HPDE6-E6E7 (cell line): ENCODE measurements around the gene RDM1.
A peak's percentile ranks its signal among the peaks of the same experiment; 100 is the strongest.
"Not testable (repeated sequence)": the region's sequence is repeated elsewhere in the genome, so short reads cannot be mapped to it uniquely, and the experiment has no call there.

Experiments
- DNase-seq: peaks from one replicate; pipeline ENCODE4 v3.0.0; 2011; ENCODE audit warnings: missing footprints; ENCODE audit errors: extremely low spot score

RDM1 gene

GRCh38 chr17:35898283-35899070 lies 32.1 kb downstream of the RDM1 start:
- no peak for DNase-seq

- not testable (repeated sequence) for DNase-seq
Measured at GRCh38 chr17:35897772-35898171, 32.8 kb downstream of the RDM1 start.

GRCh38 chr17:35895636-35896587 lies 34.7 kb downstream of the RDM1 start:
- DNase-seq = no peak

DNA sequence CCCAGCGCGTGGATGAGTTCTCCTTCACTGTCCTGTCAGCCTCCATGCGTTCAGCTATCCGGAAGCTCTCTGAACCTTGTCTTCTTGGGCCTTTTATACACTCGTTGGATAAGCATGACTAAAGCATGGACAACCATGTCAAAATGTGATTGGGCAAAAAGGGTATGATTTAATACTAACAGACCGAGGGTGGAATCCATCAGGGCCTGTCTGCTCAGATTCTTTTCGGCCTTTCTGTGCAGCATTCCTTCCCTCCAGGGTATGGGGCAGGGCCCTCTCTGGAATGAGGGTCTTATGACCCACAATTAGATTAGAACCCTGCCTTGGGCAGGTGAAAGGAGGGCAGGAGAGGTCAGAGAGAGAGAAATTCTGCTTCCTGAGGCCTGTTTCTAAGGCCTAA lies 36.4 kb downstream of the RDM1 start:
- DNase-seq = no peak

DNA sequence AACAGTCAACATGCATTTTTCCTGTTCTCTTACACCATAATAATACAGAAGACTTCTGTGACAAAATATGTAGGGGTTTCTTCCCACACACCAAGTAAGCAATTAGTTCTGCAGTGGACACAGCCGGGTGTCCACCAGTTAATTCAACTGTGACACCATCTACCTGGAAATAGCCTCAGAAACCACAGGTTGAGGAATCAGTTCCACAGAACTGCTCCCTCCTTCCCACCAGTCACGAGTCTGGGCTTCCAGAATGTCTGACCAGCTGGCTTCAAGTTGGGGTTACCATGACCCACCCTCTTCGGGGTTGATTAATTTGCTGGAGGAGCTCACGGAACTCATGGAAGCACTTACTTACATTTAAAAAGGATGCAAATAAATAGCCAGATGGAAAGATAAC lies 36.8 kb downstream of the RDM1 start:
- DNase-seq = no peak

DNA sequence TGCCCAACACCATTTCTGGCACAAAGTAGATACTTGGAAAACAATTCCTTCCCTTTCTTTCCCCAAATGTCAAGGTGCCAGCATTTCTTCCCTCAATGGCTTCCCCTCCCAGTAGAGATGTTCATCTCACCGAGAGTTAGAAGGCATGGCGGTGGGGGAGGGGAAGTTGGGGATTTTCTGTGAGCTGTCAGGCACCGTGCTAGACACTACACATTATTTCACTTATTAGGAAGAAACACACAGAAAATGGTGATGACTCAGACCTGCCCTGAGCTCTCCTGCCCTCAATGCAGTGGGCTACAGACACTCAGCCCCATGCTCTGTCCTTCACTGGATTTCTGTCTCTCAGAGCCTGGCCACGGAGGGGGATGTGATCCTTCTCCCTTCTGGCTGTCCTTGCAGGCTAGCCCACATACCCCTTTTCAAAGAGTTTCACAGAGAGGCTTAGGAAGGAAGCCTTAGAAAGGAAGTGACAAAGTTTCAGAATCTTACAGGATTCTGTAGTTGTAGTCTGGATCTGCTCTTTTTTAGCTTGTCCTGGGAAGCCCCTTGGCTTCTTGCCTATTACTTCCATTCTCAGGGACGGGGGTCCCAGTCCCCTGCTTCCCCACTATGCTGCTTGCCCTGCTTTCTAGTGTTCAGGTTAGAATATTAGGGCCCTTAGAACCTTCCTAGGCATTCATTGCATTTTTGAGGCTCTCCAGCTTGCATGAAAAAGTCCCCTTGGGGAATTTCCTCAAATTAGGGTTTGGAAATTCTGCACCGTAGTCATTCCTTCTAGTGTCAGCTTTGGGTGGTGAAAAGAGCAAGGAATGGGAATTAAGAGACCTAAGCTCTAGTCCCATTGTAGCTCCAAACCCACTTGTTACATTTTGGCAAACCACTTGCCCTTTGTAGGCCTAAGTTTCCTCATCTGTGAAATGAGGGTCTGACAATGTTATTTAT lies 38.2 kb downstream of the RDM1 start:
- no peak for DNase-seq

- no peak for DNase-seq
Measured at GRCh38 chr17:35891269-35891668, 39.3 kb downstream of the RDM1 start.

DNA sequence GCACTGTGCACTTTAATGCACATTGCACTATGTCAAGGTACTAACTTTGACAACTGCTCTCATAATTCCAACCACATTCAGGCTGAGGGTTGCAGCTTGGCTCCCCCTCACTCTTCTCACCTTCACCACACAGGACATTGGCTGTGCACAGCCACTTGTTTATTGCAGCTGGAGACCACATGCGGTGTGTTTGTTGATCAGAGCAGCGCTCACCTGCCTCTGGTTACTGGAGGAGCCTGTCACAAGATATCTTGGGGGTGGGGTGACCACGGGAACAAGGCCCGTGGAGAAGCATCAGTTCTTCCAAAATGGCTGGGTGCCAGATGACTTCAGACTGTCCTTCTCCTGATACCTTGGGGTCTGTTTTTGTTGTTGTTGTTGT lies 39.8 kb downstream of the RDM1 start:
- DNase-seq = no peak

- DNase-seq = no peak
Measured at GRCh38 chr17:35889818-35890773, 40.5 kb downstream of the RDM1 start.

DNA sequence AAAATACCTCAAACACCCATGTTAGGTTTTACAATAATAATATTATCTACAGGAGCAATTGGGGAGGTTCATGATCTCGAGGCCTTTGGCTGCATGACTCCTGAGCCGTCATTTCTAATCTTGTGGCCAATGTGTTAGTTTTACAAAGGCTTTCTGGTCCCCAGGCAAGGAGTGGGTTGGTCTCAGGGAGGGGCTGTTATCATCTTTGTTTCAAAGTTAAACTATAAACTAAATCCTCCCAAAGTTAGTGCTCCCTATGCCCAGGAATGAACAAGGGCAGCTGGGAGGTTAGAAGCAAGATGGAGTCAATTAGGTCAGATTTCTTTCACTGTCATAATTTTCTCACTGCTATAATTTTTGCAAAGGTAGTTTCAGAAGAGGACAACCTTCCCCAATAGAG lies 41.3 kb downstream of the RDM1 start:
- no peak for DNase-seq

DNA sequence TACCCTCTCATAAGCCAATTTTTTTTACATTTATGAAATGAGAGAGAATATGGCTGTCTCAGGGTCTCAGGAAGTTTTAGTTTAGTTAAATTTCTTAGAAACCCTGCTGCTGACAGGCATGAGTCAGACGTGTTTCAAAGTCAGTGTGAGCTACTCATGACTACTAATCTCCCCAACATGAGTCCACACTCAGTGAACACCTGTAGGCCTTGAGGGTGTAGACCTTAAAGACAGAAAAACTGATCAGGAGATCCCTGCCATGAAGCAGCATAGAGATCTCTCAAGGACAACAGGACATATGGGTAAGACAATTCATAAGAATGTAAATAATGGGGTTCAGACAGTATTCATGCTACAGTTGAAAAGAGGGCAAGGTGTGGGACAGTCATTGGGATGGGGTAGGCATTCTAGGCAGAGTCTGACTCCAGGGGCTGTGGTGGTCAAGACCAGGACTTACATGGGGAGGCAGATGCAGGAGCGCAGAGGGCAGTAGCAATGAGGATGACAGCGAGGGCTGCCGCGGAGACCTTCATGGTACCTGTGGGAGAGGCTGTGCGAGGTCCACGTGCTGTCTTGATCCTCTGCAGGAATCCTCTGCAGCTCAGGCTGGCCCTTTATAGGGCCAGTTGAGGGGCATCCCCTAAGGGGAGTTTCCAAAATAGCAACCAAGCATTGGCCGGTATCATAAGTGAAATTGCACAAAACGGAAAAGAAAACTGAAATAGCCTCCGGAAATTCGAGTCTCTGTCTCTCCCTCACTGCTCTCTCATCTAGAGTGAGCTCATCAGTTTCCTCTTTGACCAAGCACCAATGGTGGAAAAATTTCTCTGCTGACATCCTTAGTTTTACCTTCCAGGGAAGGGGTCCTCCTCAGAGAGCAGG lies 50.6 kb downstream of the RDM1 start, which contains the start of gene CCL5:
CCL5 (minus strand) TSS at position 588 of the 882 bp plus-strand sequence.
- DNase-seq = peak; percentile 25

- DNase-seq = no peak
Measured at GRCh38 chr17:35878361-35878760, 52.2 kb downstream of the RDM1 start.

DNA sequence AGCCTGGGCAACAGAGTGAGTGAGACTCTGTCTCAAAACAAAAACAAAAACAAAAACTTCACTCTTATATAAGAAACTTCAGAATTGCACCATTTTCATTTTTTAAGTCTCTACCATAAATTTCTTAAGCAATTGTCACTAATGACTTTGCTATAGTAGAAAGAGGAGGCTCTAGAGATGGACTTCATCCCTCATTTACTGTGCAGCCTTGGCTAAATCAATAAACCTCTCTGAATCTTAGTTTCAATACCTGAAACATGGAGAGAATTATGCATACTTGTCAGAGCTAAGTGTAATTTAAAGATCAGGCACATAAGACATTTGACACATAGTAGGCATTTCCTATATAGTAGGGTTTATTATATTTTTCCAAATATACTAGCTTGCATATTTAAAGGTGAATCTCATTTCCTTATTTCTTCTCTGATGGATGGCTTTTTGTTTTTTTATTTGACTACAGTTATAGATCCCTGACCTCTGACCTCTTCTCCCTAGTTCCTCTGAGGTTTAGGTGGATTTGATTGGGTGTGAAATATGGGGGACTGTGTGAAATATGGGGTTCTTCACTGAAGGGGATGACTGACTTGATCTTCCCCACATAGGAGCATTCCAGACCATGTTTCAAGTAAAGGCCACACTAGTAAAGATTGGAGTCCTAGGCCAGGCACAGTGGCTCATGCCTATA lies 53.1 kb downstream of the RDM1 start:
- DNase-seq = no peak

DNA sequence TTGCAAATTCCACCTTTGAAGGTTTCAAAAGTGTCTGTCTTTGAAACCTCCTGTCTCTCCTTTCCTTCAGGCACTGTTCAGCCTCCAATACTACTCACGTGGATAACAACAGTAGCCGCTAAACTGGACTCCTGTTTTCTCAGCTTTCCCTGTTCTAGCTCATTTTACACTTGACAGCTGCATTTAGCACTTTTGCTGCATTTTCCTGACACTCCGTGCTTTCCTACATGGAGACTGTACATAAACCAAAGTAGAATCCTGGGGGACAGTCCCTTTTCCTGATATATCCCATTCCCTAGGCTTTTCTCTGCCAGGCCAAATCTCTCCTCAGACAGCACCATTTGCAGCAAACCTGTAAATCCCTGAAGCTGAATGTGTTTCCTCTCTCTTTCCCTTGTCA lies 54.0 kb downstream of the RDM1 start:
- no peak for DNase-seq

GRCh38 chr17:35875800-35876139 lies 54.8 kb downstream of the RDM1 start:
- DNase-seq = no peak

GRCh38 chr17:35875072-35875799 lies 55.3 kb downstream of the RDM1 start:
- DNase-seq = no peak

DNA sequence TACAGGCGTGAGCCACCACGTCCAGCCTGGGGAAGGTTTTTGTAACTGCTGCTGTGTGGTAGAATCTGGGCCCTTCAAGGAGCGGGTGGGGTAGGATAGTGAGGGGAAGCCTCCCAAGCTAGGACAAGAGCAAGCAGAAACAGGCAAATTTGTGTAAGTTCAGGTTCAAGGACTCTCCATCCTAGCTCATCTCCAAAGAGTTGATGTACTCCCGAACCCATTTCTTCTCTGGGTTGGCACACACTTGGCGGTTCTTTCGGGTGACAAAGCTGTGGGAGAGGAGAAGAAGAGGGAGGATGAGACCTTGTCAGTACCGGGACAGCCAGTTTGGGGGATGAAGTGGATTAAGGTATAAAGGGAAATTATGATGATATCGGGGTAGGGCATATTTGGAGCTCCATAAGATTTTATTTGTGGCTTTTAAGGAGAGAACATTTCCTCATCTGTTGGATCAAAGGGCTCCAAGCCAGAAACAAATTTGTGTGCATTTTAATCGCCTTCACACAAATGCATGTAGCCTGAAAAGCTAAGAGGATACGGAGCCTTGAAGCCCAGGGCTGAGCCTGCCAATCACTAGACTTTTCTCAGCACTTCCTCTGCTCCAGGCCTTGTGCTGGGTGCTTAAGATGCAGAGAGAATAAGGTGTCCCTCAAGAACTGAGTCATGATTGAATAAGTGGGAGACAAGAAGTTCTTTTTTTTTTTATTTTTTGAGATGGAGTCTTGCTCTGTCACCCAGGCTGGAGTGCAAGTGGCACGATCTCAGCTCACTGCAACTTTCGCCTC lies 58.2 kb downstream of the RDM1 start:
- no peak for DNase-seq
